ENCODE results near the gene TELO2.

TELO2 gene

GRCh38 chr16:1492923-1493745, at the start of gene TELO2:
Gene TELO2 (plus strand): TSS chr16:1493360. CDS start chr16:1494282, 922 bp downstream.
- DNase-seq (ENCODE audit: low read depth in 3 of 3) = peak; percentile 75 to 88 (median 77)

- DNase-seq (ENCODE audit: low read depth in 3 of 3) = no peak
Observed at GRCh38 chr16:1443403-1443973, 49.7 kb upstream of the TELO2 start.

- no peak for DNase-seq (ENCODE audit: low read depth in 3 of 3)
Observed at GRCh38 chr16:1443980-1444729, 49.0 kb upstream of the TELO2 start, which contains the start of gene CCDC154. Gene CCDC154 (minus strand): TSS chr16:1444556. CDS start chr16:1444322, 234 bp downstream.

- no peak for DNase-seq (ENCODE audit: low read depth in 3 of 3)
Observed at GRCh38 chr16:1444730-1445517, 48.2 kb upstream of the TELO2 start.

GRCh38 chr16:1445518-1446203, 47.5 kb upstream of the TELO2 start:
- no peak for DNase-seq (ENCODE audit: low read depth in 3 of 3)

DNA sequence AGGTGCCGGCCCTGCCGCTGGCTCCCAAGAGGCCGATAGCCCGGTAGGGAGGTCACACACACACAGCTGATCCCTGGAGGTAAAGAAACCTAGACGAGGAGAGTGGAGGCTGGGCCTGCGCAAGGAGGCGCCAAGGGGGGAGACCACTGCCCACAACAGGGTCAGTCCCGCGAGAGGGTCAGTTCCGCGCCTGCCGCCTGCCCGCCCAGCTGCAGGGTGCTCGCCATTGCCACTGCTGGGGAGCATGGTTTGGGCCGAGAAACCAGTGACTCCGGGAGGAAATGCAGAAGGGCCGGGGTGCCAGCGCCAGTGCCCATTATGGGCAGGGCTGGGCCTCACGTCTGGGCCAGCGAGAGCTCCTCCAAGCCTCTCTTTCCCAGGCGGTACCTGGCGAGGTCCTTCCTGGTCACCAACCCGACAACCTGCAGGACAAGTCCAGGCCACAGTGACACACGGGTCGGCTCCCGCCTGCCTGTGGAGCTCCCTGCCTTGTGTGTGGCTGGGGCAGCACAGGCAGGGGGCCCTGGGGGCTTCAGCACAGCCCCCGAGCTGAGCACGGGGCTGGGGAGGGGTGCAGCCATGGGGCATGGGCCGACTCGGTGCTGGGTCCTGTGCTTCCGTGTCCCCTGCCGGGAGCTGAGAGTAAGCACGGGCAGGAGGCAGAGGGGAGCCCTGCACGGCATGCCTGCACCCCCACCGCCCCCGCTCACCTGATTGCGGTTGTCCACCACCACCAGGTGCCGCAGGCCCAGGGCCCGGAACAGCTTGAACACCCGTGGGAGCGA, 46.7 kb upstream of the TELO2 start:
- DNase-seq (ENCODE audit: low read depth in 3 of 3) = no peak

- DNase-seq (ENCODE audit: low read depth in 3 of 3) = no peak
Observed at GRCh38 chr16:1447965-1448364, 45.2 kb upstream of the TELO2 start.

DNA sequence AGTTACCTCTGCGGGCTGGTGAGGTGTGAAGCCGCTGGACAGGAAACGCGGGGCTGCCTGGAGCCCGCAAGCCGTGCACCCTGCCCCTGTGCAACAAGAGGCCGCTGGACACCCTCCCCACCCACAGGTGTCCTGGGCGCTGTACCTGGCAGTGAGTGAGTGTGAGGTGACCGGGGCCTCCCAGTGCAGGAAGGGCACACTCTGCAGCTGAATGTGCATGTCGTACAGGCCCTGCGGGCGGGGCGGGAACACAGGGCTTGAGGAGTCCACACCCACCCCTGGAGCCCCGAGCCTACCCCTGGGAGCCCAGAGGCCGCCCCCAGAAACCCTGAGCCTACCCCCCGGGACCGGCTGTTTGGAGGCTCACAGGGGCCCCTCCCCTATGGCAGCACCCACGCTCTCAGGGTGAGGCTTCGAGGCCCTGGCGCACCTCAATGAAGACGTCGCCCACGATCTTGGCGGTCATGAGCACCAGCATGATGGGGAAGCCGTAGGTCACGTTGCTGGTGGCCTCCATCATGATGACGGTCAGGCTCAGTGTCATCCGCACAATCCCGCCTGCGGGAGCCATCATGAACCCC, 44.5 kb upstream of the TELO2 start:
- no peak for DNase-seq (ENCODE audit: low read depth in 3 of 3)

GRCh38 chr16:1449201-1449788, 43.9 kb upstream of the TELO2 start:
- no peak for DNase-seq (ENCODE audit: low read depth in 3 of 3)

DNA sequence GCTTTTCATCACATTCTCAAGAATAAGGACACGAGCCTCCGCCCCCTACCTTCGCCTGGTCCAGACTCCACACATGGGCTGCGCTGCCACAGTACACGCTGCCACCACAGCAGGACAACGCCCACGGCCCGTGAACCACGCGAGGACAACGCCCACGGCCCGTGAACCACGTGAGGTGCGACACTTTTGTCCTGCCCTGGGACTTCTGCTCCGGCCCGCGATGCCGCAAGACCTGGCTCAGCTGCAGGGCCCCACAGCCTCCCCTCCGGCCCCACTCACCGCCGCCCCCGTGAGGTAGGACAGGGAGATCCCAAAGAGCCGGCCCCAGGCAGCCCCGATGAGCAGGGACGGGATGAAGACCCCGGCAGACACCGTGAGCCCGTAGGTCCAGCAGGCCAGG, 42.9 kb upstream of the TELO2 start:
- no peak for DNase-seq (ENCODE audit: low read depth in 3 of 3)

DNA sequence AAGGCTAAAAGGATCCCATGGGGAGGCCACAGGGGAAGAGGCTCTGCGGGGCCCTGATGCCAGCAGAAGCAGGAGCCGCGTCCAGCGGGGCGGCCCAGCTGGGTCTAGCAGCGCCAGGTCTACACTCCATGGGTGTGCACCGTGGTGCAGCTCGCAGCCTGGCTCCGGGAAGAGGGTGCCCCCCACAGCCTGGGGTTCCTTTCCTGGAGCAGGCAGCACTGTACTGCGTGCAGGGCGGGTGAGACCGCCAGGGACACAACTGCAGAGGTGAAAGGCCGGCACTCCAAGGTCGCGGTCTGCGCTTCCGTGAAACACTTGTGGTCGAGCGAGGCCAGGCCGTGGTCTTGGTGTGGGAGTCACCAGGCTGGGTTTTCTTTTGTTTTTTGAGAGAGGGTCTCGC, 42.3 kb upstream of the TELO2 start:
- DNase-seq (ENCODE audit: low read depth in 3 of 3) = no peak

- no peak for DNase-seq (ENCODE audit: low read depth in 3 of 3)
Observed at GRCh38 chr16:1451702-1452392, 41.3 kb upstream of the TELO2 start.

DNA sequence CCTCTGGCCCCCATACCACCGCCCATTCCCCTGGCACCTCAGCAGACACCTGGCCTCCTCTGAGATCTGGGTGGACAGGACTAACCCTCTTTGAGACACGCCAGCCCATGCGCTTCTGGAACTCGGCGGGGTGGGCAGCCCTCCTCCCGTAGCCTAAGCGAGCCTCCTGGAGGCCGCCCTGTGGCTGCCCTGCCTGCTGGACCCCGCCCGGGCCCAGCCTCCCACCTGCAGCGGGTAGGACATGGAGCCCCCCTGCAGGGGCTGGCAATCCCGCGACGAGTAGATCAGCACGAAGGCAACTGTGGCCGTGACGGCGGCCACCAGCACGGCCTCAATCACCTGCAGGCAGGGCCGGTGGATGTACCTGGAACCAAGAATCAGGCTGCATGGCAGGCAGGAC, 40.6 kb upstream of the TELO2 start:
- DNase-seq (ENCODE audit: low read depth in 3 of 3) = no peak

- no peak for DNase-seq (ENCODE audit: low read depth in 3 of 3)
Observed at GRCh38 chr16:1453316-1453715, 39.8 kb upstream of the TELO2 start.

DNA sequence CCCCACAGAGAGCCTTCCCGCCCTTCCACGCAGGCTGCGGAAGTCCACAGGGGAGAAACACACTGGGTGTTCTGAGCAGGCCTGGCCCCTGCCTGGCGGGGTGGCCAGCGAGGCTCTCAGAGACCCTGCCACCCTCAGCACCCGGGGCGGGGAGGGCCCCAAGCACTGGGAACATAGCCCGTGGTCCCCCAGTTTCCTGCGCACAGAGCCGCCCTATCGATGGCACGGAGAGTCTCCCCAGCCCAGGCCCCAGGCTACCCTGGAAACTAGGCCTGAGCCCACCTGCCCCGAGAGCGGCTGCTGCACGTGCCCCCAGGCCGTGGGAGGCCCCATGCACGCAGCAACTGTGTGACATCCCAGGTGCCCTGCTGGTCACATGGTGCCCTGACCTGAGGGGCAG, 38.6 kb upstream of the TELO2 start:
- no peak for DNase-seq (ENCODE audit: low read depth in 3 of 3)

DNA sequence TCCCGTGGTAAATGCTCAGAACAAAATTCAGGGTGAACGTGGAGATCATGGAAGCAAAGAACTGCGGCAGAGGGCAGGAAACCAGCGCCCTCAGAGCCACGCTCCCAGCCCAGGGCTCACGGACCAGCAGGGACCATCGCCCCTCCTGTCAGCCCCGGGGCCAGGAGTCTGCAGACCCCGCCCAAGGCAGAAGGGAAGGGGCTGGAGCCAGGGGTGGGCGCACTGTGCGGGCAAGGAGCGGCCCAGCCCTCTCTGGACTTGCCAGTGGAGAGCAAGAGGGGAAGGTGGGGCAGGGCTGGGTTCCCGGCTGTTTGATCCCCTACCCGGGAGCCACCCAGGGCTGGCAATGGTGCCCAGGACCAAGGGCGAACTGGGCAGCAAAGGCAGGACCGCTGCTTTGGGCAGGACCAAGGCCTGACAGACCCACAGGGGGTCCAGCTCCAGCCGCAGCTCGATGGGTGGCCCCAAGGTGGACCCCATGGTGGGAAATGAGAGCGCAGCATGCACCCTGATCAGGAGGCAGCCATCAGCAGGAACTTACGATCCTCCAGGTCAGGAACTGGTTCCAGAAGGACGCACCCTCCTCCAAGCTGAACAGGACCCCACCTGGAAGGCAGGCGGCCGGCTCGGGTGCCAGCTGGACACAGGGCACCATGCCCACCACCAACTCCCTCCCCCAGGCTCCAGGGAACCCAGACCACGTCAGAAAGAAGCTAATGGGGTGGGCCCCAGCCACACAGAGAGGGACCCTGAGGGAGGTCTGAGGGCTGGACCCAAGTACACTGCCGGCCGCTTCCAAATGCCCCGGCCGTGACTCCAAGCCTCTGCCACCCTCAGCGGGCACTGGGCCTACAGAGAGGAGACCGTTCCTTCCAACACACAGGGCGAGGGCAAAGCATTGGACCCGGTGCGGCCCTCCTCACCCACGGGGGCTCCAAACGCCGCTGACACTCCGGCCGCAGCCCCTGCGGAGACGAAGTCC, 37.7 kb upstream of the TELO2 start:
- no peak for DNase-seq (ENCODE audit: low read depth in 3 of 3)

DNA sequence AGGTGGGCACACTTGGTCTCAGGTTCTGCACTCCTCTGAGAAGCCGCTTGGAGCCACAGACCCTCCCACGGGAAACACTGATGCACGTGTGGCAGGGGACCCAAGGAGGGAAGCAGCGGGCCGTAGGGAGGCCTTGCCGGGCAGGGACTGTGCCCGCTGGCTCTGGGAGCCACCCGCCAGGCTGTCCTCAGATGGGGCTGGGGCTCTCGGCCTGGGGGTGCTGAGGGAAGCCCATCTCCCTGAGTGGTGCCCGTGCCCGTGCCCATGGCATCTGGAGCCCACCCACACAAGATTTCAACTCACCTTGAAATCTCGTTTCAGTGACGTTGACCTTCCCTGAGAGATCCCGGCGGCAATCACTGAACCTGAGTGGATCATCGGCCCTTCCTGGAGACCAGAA, 36.2 kb upstream of the TELO2 start:
- DNase-seq (ENCODE audit: low read depth in 3 of 3) = no peak
